HepG2 (cell line): ENCODE results near the gene ERLEC1. TPM values are rescaled to one million over a fixed set of nuclear protein-coding genes. Genes with fewer than 3 reads are reported as not detected.
A peak's percentile ranks its signal among the peaks of the same experiment; 100 is the strongest.

Experiments used
- AFF4 ChIP-seq: sonication (generic); formaldehyde crosslinking; IDR thresholded peaks from 2 replicates; pipeline ENCODE4 v1.4.0; 2020; ENCODE audit warnings: missing genetic modification reagents
- ATRX ChIP-seq: sonication (generic); formaldehyde crosslinking; IDR thresholded peaks from 2 replicates; pipeline ENCODE4 v1.4.0; 2020; ENCODE audit warnings: missing genetic modification reagents, borderline replicate concordance
- CAMTA2 ChIP-seq: sonication (generic); formaldehyde crosslinking; IDR thresholded peaks from 2 replicates; pipeline ENCODE4 v1.4.0; 2020; ENCODE audit warnings: mild to moderate bottlenecking, missing genetic modification reagents, borderline replicate concordance
- CENPX ChIP-seq: sonication (generic); formaldehyde crosslinking; IDR thresholded peaks from 2 replicates; pipeline ENCODE4 v1.9.0; 2021; ENCODE audit warnings: mild to moderate bottlenecking, missing genetic modification reagents, moderate library complexity
- CREM ChIP-seq, 2 experiments: sonication (generic) in 1 of 2; formaldehyde crosslinking in 1 of 2; IDR thresholded peaks; 2 replicates each; pipeline versions ENCODE4 v1.4.0 to v1.6.1; 2016 to 2020; ENCODE audit warnings: antibody characterized with exemption in 1 of 2, mild to moderate bottlenecking in 1 of 2, missing genetic modification reagents in 1 of 2
- DMTF1 ChIP-seq: sonication (generic); formaldehyde crosslinking; IDR thresholded peaks from 2 replicates; pipeline ENCODE4 v1.4.0; 2020; ENCODE audit warnings: mild to moderate bottlenecking, missing genetic modification reagents
- FOXA3 ChIP-seq: IDR thresholded peaks from 2 replicates; pipeline ENCODE4 v1.6.1; 2016; ENCODE audit warnings: missing genetic modification reagents, missing compliant biosample characterization
- GLMP ChIP-seq: sonication (generic); formaldehyde crosslinking; IDR thresholded peaks from 2 replicates; pipeline ENCODE4 v1.9.0; 2021; ENCODE audit warnings: missing genetic modification reagents, mild to moderate bottlenecking, borderline replicate concordance
- NR2C2 ChIP-seq: sonication (generic); formaldehyde crosslinking; IDR thresholded peaks from 2 replicates; pipeline ENCODE4 v1.4.0; 2020; ENCODE audit warnings: missing genetic modification reagents, mild to moderate bottlenecking, moderate library complexity, borderline replicate concordance
- PBX3 ChIP-seq: sonication (generic); formaldehyde crosslinking; IDR thresholded peaks from 2 replicates; pipeline ENCODE4 v1.8.1; 2023; ENCODE audit warnings: missing genetic modification reagents, inconsistent platforms, borderline replicate concordance
- PCBP2 ChIP-seq: fragments of 200-400 bp; formaldehyde crosslinking; optimal IDR thresholded peaks from 2 replicates; pipeline ENCODE3; 2018; ENCODE audit warnings: low read length, low read depth; ENCODE audit not compliant: poor library complexity, severe bottlenecking
- RAD51 ChIP-seq: fragments of 450-650 bp; IDR thresholded peaks from 2 replicates; pipeline ENCODE4 v1.6.1; 2016; ENCODE audit warnings: borderline replicate concordance
- SNAPC2 ChIP-seq: sonication (generic); formaldehyde crosslinking; IDR thresholded peaks from 2 replicates; pipeline ENCODE4 v1.8.1; 2022; ENCODE audit warnings: mild to moderate bottlenecking, missing genetic modification reagents
- ZNF333 ChIP-seq: sonication (generic); formaldehyde crosslinking; IDR thresholded peaks from 2 replicates; pipeline ENCODE4 v1.4.0; 2020; ENCODE audit warnings: mild to moderate bottlenecking, missing genetic modification reagents, borderline replicate concordance
- ZNF552 ChIP-seq: sonication (generic); formaldehyde crosslinking; IDR thresholded peaks from 2 replicates; pipeline ENCODE4 v1.9.0; 2022; ENCODE audit warnings: missing genetic modification reagents, mild to moderate bottlenecking, borderline replicate concordance
- ZNF577 ChIP-seq: sonication (generic); formaldehyde crosslinking; IDR thresholded peaks from 2 replicates; pipeline ENCODE4 v1.4.0; 2020; ENCODE audit warnings: mild to moderate bottlenecking, low read depth, missing genetic modification reagents, borderline replicate concordance
- polyA plus RNA-seq, 8 experiments: library from polyadenylated mRNA; depleted of rRNA in 3 of 8; stranded (reverse) in 7 of 8; unstranded in 1 of 8; fragments of >200 nt; fragmentation: Illumina TruSeq in 4 of 8; extraction: Trizol in 4 of 8; gene quantifications; 2 replicates each; pipeline versions ENCODE4 v1.2.1 to v1.2.3, GENCODE V29; 2011 to 2016; ENCODE audit warnings: low read depth in 4 of 8, missing spikeins in 1 of 8, mixed read lengths in 1 of 8; ENCODE audit not compliant: insufficient read depth in 1 of 8
- total RNA-seq, 5 experiments: library from RNA; depleted of rRNA; stranded (reverse); fragments of >200 nt; fragmentation: Illumina TruSeq; extraction: Trizol; gene quantifications; 2 replicates each; pipeline ENCODE4 v1.2.3, GENCODE V29; 2016; ENCODE audit warnings: low read depth in 1 of 5
- TF ChIP-seq, protein P1 (sequence below): sonication (generic); formaldehyde crosslinking; IDR thresholded peaks from 2 replicates; pipeline ENCODE4 v1.4.0; 2020; ENCODE audit warnings: mild to moderate bottlenecking, missing genetic modification reagents

ERLEC1 gene
- total and polyA plus RNA-seq, 2 of the 13 experiments (the other 11 are each of a cell fraction or from before 2014, with no cell fraction given): 87.3 to 88.4 TPM

DNA sequence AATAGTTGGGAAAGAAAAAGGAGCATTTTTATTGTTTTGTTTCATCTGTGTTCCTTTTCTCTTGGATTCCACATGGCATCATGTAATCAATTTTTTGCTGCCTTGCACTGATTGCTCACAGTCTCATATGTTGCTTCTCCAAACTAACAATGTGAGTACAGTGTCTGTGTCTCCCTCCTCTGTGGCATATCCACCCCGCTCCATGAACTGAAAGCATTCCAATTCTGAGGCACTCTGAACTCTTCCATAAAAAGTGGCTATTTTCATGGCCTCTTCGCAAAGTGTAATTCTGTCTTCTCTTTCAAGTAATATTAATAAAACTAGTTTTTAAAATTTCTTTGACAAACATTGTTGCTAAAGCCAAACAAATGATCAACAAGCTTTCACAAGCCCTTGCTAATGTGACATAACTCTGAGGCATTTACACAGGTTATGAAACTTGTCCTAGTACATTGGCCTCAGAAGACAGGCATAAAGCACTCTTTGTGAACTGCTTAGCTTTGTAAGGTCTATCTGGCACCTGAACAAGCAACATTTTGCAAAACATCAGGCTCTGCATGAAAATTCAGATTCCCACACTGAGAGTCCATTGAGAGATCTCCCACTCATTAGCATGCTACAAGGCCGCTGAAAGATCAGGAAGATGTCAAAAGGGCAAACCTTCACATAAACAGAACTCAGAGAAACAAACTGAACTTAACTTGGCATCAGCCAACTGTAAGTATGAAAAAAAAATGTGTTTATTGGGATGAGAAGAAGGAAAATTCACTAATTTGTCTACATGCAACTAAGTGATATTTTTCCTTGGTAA lies 39.9 kb downstream of the ERLEC1 start (continued):
- TF ChIP-seq DMTF1 (0 out of 2 replicates have a peak, but pooled peaks have one; percentile 72), FOXA3 (CRISPR knock-in tag) (peak; percentile 99), CREM (IDR thresholded peaks at IDR 0.05) (peak; percentile 96), CREM (CRISPR knock-in tag; IDR thresholded peaks at IDR 0.05) (no peak), ZNF333 (CRISPR knock-in tag) (no peak), PCBP2 (no peak), GLMP (CRISPR knock-in tag) (no peak), ATRX (CRISPR knock-in tag) (0 out of 2 replicates have a peak, but pooled peaks have one; percentile 68), AFF4 (0 out of 2 replicates have a peak, but pooled peaks have one; percentile 36), SNAPC2 (CRISPR knock-in tag) (peak; percentile 89), CAMTA2 (CRISPR knock-in tag) (no peak), ZNF552 (peak; percentile 58; the same call in 1 of the 2 replicates), CENPX (CRISPR knock-in tag) (no peak), RAD51 (no peak), NR2C2 (peak; percentile 83), PBX3 (CRISPR knock-in tag) (no peak), ZNF577 (CRISPR knock-in tag) (no peak)
- TF ChIP-seq, protein P1, sequence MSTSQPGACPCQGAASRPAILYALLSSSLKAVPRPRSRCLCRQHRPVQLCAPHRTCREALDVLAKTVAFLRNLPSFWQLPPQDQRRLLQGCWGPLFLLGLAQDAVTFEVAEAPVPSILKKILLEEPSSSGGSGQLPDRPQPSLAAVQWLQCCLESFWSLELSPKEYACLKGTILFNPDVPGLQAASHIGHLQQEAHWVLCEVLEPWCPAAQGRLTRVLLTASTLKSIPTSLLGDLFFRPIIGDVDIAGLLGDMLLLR (CRISPR knock-in tag): no peak
